Upper lobe of left lung (tissue), 6 donors: Measurements from ENCODE around the gene TMEM86A. TPM values are rescaled to one million over a fixed set of nuclear protein-coding genes. Genes with fewer than 3 reads are reported as not detected.

Source experiments
- ATAC-seq, 2 donors: fragments of 200-7000 bp; cut with Tn5 transposase; one replicate each; pipeline ENCODE4 v1.9.1; 2022; ENCODE audit warnings: mild to moderate bottlenecking in 2 of 2, moderate library complexity in 2 of 2; ENCODE audit not compliant: low FRiP score in 2 of 2
- DNase-seq, 2 donors: peaks; one replicate each; pipeline ENCODE4 v3.0.0-alpha.2; 2019 to 2020
- H3K27ac ChIP-seq, 4 donors: fragments of 200-600 bp; sonication (generic); one replicate each; pipeline ENCODE4 v1.5.1; 2016 to 2019
- H3K27me3 ChIP-seq, 4 donors: fragments of 200-600 bp; sonication (generic); one replicate each; pipeline ENCODE4 v1.5.1; 2017 to 2019
- H3K36me3 ChIP-seq, 4 donors: fragments of 200-600 bp; sonication (generic); one replicate each; pipeline ENCODE4 v1.5.1; 2016 to 2019
- H3K4me1 ChIP-seq, 4 donors: fragments of 200-600 bp; sonication (generic); one replicate each; pipeline ENCODE4 v1.5.1; 2018 to 2019
- H3K4me3 ChIP-seq, 4 donors: fragments of 200-600 bp; sonication (generic); one replicate each; pipeline ENCODE4 v1.5.1; 2017 to 2019; ENCODE audit warnings: mild to moderate bottlenecking in 2 of 4, moderate library complexity in 1 of 4
- H3K9me3 ChIP-seq, 4 donors: fragments of 200-600 bp; sonication (generic); one replicate each; pipeline ENCODE4 v1.5.1; 2018 to 2019
- EP300 ChIP-seq, 4 donors: sonication (generic); formaldehyde crosslinking; IDR thresholded peaks; one replicate each; pipeline ENCODE4 v1.5.1; 2017; ENCODE audit warnings: antibody characterized with exemption in 4 of 4, control low read depth in 2 of 4
- POLR2A ChIP-seq, 4 donors: fragments of 450-650 bp; IDR thresholded peaks; one replicate each; pipeline ENCODE4 v1.5.1; 2016 to 2017; ENCODE audit warnings: antibody characterized with exemption in 4 of 4, mild to moderate bottlenecking in 2 of 4
- POLR2AphosphoS5 ChIP-seq, 2 donors: sonication (generic); formaldehyde crosslinking; IDR thresholded peaks; one replicate each; pipeline ENCODE4 v1.5.1; 2017; ENCODE audit warnings: antibody characterized with exemption in 2 of 2
- WGBS, 2 donors: methylation state at CpG; one replicate each; pipeline ENCODE4 v1.1.5; 2017 to 2018; 5-methylcytosine and 5-hydroxymethylcytosine counted together
- total RNA-seq, 6 donors: library from RNA; depleted of rRNA in 4 of 6; stranded (reverse); fragments of >200 nt in 4 of 6; gene quantifications; one replicate each; pipeline versions ENCODE4 v1.1.0 to v1.2.1, GENCODE V29; 2016 to 2021
- TF ChIP-seq, protein P1 (sequence below), 6 experiments: fragments of 450-650 bp in 4 of 6; fragments of 200-600 bp in 2 of 6; sonication (generic) in 2 of 6; IDR thresholded peaks; one replicate each; pipeline ENCODE4 v1.5.1; 2016 to 2019; ENCODE audit warnings: antibody characterized with exemption in 6 of 6
- donor health status: DM: no; HTN: no; CAD: no; lungs with moderate emphysema.
- donor health status: DM: no; HTN: yes; CAD: no; lungs with severe emphysema.

Gene TMEM86A
- total RNA-seq, 6 donors from 2014 or later = 4.6 to 18.0 (median 8.5) TPM

DNA sequence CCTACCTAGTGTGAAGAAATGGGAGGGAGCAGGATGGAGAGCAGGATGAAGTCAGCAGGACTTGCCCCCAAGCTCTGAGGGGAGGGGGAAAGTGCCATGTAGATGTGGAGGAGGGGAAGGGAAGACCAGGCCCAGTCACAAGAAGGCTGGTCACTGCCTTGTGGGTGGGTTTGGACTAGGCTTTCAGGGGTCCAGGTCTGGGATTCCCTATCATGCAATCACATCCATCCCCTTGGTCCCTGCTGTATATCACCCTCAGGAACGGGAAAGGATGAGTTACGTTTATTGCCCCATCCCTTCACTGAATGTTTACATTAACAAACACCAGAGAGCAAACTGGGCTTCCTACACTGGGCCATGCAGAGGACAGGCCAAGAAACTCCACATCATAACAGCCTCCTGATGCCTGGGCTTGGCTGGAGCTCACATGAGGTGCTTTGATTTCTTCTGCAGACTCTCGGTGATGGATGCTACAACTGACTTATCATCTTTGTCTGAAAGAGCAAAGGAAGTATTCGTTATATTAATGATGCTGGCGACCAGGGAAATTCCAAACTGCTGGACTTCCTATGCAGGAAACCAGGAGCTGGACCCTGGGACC, 5.6 kb downstream of the TMEM86A start:
- no peaks in the 10 kb centered on the region for H3K9me3 ChIP-seq
- peaks cover 0 to 4% (median 2%) of the 10 kb centered on the region in 4 donors for H3K36me3 ChIP-seq
- H3K27ac ChIP-seq = no peak overlapping the region
- no peaks in the 10 kb centered on the region for H3K27me3 ChIP-seq
- WGBS, 2 donors = 77% methylated on average over 3 to 5 of the region's 5 CpGs
- no peak overlapping the region for H3K4me3 ChIP-seq
- DNase-seq (no peak), ATAC-seq (no peak)
- H3K4me1 ChIP-seq = peaks cover 17 to 44% (median 20%) of the 10 kb centered on the region in 4 donors
- TF ChIP-seq POLR2A (IDR thresholded peaks at IDR 0.05) (no peak), EP300 (IDR thresholded peaks at IDR 0.05) (no peak), POLR2AphosphoS5 (IDR thresholded peaks at IDR 0.05) (no peak)
- TF ChIP-seq, protein P1, sequence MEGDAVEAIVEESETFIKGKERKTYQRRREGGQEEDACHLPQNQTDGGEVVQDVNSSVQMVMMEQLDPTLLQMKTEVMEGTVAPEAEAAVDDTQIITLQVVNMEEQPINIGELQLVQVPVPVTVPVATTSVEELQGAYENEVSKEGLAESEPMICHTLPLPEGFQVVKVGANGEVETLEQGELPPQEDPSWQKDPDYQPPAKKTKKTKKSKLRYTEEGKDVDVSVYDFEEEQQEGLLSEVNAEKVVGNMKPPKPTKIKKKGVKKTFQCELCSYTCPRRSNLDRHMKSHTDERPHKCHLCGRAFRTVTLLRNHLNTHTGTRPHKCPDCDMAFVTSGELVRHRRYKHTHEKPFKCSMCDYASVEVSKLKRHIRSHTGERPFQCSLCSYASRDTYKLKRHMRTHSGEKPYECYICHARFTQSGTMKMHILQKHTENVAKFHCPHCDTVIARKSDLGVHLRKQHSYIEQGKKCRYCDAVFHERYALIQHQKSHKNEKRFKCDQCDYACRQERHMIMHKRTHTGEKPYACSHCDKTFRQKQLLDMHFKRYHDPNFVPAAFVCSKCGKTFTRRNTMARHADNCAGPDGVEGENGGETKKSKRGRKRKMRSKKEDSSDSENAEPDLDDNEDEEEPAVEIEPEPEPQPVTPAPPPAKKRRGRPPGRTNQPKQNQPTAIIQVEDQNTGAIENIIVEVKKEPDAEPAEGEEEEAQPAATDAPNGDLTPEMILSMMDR (IDR thresholded peaks at IDR 0.05) = no peak

DNA sequence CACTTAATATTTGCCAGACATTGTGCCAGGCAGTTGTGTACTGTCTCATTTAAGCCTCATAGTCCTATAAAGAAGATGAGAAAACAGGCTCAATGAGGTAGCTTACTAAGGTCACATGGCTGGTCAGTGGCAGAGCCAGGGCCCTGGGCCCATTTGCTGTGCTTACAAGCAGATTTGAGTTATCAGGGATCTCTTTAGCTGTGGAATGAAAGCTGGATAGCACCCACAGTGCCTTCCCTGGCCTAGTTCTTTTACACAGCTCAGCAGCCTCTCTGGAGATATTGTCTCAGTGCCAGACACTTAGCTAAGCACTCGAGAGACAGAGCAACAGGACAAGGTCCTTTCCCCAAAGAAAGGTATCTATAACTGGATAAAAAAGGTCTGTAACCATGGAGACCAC, 6.1 kb downstream of the TMEM86A start:
- Histone ChIP-seq H3K4me3 (no peak overlapping the region), H3K36me3 (peaks cover 0 to 4% (median 2%) of the 10 kb centered on the region in 4 donors), H3K27ac (no peak overlapping the region), H3K9me3 (no peaks in the 10 kb centered on the region), H3K4me1 (peaks cover 14 to 39% (median 17%) of the 10 kb centered on the region in 4 donors), H3K27me3 (no peaks in the 10 kb centered on the region)
- TF ChIP-seq, protein P1 (IDR thresholded peaks at IDR 0.05) = no peak
- TF ChIP-seq POLR2A (IDR thresholded peaks at IDR 0.05) (no peak), EP300 (IDR thresholded peaks at IDR 0.05) (no peak), POLR2AphosphoS5 (IDR thresholded peaks at IDR 0.05) (no peak)
- ATAC-seq = no peak
- no peak for DNase-seq
- 55 to 62% methylated on average over 1 of the region's 1 CpG for WGBS, 2 donors

DNA sequence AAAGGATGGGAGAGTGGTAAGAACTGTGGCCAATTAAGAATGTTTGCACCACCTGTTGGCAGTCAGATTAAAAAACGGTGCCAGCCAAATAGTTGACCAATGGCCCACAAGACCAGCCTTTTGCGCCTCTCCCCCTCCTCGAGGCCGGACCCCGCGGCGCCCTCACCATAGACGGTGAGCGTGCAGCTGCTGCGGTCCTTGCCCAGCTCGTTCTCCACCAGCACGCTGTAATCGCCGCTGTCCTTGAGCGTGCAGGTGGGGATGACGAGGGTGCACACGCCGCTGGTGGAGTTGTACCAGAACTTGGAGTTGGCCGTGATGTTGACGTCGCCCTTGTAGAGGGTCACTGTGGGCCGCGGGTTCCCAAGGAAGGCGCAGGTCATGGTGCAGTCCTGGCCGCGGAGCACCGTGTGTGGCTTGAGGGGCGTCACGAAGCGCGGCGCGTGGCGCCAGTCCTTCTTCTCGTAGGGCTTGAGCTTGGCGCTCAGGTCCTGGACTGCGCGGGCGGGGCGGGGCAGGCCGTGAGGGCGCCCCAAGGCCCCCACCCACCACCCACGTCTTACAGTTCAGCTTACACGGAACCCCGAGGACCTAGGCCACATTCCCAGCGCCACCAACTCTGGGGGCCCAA, 7.2 kb downstream of the TMEM86A start:
- WGBS, 2 donors = 0 to 11% methylated on average over 1 to 40 of the region's 46 CpGs
- H3K27me3 ChIP-seq = no peaks in the 10 kb centered on the region
- DNase-seq = peak; percentile 34 to 90
- H3K4me3 ChIP-seq = peak overlapping the region; percentile 49 to 61 (median 54)
- H3K4me1 ChIP-seq = peaks cover 8 to 31% (median 13%) of the 10 kb centered on the region in 4 donors
- TF ChIP-seq, protein P1 (IDR thresholded peaks at IDR 0.05) = no peak
- peak in 1 of 4 donors; percentile 42 for TF ChIP-seq POLR2A (IDR thresholded peaks at IDR 0.05)
- TF ChIP-seq EP300 (IDR thresholded peaks at IDR 0.05) = no peak
- no peak for TF ChIP-seq POLR2AphosphoS5 (IDR thresholded peaks at IDR 0.05)
- ATAC-seq = peak; percentile 41 to 77
- no peaks in the 10 kb centered on the region for H3K9me3 ChIP-seq
- peak overlapping the region; percentile 57 to 80 (median 76) for H3K27ac ChIP-seq
- peaks cover 0 to 4% (median 2%) of the 10 kb centered on the region in 4 donors for H3K36me3 ChIP-seq

DNA sequence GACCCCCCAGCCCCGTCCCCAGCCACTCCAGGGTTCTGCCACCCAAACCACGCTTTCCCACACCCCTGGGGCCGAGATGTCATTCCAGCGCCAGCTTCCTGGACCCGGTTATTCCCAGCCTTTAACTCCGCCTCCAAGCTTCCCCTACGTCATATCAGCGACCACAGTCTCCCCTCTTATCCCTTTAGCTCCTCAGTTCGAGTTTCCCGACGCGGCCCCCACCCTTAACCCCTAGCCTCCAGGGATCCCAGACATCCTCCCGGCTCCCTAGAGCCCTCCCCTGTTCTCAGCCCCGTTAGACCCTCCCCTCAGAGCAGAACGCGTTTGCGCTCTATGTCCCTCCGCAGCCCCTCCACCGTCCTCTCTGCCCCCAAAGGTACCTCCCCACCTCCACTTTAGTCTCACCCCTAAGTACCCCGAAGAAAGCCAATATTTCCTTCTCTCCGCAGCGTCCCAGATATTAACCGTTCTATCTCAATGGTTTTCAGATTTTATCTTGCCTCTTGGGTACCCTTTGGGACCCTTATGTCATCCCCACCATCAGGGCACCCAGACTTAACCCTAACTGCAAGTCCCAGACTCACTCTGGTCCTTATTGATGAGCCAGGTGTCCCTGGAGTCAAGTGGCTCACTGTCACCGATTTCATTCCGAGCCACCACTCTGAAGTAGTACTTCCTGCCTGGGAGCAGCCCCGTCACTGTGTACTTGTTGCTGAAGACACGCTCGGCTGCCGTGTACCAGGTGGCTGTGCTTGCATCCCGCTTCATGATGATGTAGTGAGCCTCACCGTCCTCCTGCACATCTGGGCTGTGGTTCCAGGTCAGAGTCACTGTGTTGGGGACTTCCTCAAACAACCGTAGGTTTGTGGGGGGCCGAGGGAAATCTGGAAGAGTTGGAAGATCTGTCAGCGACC, 8.0 kb downstream of the TMEM86A start:
- Histone ChIP-seq H3K36me3 (peaks cover 0 to 1% (median 0%) of the 10 kb centered on the region in 4 donors), H3K4me1 (peaks cover 8 to 31% (median 13%) of the 10 kb centered on the region in 4 donors), H3K9me3 (no peaks in the 10 kb centered on the region), H3K27me3 (no peaks in the 10 kb centered on the region), H3K27ac (peak overlapping the region; percentile 57 to 80 (median 76)), H3K4me3 (peak overlapping the region; percentile 49 to 61 (median 54))
- TF ChIP-seq, protein P1 (IDR thresholded peaks at IDR 0.05) = no peak
- TF ChIP-seq POLR2A (IDR thresholded peaks at IDR 0.05) (no peak), POLR2AphosphoS5 (IDR thresholded peaks at IDR 0.05) (peak in 1 of 2 donors; percentile 15)
- 8 to 11% methylated on average over 32 to 33 of the region's 34 CpGs for WGBS, 2 donors
- ATAC-seq (peak; percentile 63 to 78), DNase-seq (peak in 1 of 2 donors; percentile 65)
